ENCODE data around the gene KCTD14.
"Not testable (repeated sequence)": the region's sequence is repeated elsewhere in the genome, so short reads cannot be mapped to it uniquely, and the experiment has no call there.

Gene KCTD14

DNA sequence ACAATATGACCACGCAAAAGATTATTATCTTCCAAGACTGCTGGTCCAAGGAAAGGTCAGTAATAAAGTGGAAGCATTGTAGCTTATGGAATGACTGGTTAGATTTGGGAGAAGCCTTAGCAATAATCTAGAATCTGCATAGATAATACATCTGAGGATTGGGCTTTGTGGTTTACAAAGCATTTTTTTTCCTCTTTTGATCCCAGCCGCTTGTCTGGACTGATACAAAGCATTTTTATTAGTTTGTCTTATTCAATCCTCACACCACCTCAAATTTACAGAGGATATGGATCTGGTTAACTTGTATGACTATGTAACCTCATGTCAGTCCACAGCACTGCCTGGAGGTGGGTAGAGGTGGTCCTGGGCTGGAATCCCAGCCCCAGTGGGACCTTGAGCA, 39.6 kb upstream of the KCTD14 start:
- Histone ChIP-seq H3K27ac (ENCODE audit: low read length) (no peak overlapping the region), H3K79me2 (ENCODE audit: low read length) (no peaks in the 10 kb centered on the region), H2AFZ (ENCODE audit: low read length) (no peak overlapping the region), H3K4me2 (ENCODE audit: low read depth, low read length) (no peak overlapping the region), H3K4me1 (ENCODE audit: low read length) (peaks cover 10% of the 10 kb centered on the region), H3F3A (ENCODE audit: insufficient read depth, low read length) (no peaks in the 10 kb centered on the region), H3K4me3 (ENCODE audit: low read length) (no peak overlapping the region), H3K9ac (ENCODE audit: low read length) (no peak overlapping the region), H3K9me3 (replicated peaks; ENCODE audit: insufficient read depth, low read length) (no peaks in the 10 kb centered on the region), H3K9me2 (replicated peaks; ENCODE audit: insufficient read depth, low read length) (no peaks in the 10 kb centered on the region), H4K20me1 (ENCODE audit: insufficient read depth, low read length) (no peaks in the 10 kb centered on the region), H3K27me3 (replicated peaks; ENCODE audit: insufficient read depth, low read length) (no peaks in the 10 kb centered on the region), H3K36me3 (replicated peaks; ENCODE audit: insufficient read depth, low read length) (no peaks in the 10 kb centered on the region)
- DNase-seq, result no peak
- TF ChIP-seq EZH2 (optimal IDR thresholded peaks at IDR 0.05; ENCODE audit: low read depth, low read length) (no peak), EZH2phosphoT487 (IDR thresholded peaks at IDR 0.05; ENCODE audit: low read length) (no peak)
- TF ChIP-seq, protein P1, sequence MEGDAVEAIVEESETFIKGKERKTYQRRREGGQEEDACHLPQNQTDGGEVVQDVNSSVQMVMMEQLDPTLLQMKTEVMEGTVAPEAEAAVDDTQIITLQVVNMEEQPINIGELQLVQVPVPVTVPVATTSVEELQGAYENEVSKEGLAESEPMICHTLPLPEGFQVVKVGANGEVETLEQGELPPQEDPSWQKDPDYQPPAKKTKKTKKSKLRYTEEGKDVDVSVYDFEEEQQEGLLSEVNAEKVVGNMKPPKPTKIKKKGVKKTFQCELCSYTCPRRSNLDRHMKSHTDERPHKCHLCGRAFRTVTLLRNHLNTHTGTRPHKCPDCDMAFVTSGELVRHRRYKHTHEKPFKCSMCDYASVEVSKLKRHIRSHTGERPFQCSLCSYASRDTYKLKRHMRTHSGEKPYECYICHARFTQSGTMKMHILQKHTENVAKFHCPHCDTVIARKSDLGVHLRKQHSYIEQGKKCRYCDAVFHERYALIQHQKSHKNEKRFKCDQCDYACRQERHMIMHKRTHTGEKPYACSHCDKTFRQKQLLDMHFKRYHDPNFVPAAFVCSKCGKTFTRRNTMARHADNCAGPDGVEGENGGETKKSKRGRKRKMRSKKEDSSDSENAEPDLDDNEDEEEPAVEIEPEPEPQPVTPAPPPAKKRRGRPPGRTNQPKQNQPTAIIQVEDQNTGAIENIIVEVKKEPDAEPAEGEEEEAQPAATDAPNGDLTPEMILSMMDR (IDR thresholded peaks at IDR 0.05; ENCODE audit: low read length), result no peak

DNA sequence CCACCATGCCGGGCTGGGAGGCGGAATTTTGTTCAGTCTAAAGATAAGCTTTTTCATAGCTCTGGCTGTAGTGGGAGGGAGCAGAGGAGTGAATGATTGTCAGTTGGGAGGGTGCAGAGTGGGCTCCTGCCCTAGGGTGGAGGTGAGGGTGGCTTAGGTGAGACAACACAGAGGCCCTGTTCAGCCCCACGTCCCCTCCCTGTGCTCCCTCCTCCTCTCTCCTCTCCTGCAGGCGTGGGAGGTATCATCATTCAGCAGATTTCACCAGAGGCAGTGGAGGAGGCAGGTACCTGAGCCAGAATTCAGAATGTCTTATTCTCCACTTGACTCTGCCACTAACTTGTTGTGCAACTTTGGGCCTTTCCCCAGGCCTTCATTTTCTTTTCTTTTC, 38.8 kb upstream of the KCTD14 start:
- no peak overlapping the region for H2AFZ ChIP-seq (ENCODE audit: low read length)
- no peaks in the 10 kb centered on the region for H3K36me3 ChIP-seq (replicated peaks; ENCODE audit: insufficient read depth, low read length)
- no peaks in the 10 kb centered on the region for H3K9me2 ChIP-seq (replicated peaks; ENCODE audit: insufficient read depth, low read length)
- peaks cover 10% of the 10 kb centered on the region for H3K4me1 ChIP-seq (ENCODE audit: low read length)
- H3K9ac ChIP-seq (ENCODE audit: low read length), result no peak overlapping the region
- H3K4me3 ChIP-seq (ENCODE audit: low read length), result no peak overlapping the region
- TF ChIP-seq EZH2 (optimal IDR thresholded peaks at IDR 0.05; ENCODE audit: low read depth, low read length), result no peak
- no peaks in the 10 kb centered on the region for H3K79me2 ChIP-seq (ENCODE audit: low read length)
- H3K27ac ChIP-seq (ENCODE audit: low read length), result no peak overlapping the region
- H3K27me3 ChIP-seq (replicated peaks; ENCODE audit: insufficient read depth, low read length), result no peaks in the 10 kb centered on the region
- DNase-seq, result no peak
- no peaks in the 10 kb centered on the region for H3F3A ChIP-seq (ENCODE audit: insufficient read depth, low read length)
- H3K4me2 ChIP-seq (ENCODE audit: low read depth, low read length), result no peak overlapping the region
- H3K9me3 ChIP-seq (replicated peaks; ENCODE audit: insufficient read depth, low read length), result no peaks in the 10 kb centered on the region
- H4K20me1 ChIP-seq (ENCODE audit: insufficient read depth, low read length), result no peaks in the 10 kb centered on the region

DNA sequence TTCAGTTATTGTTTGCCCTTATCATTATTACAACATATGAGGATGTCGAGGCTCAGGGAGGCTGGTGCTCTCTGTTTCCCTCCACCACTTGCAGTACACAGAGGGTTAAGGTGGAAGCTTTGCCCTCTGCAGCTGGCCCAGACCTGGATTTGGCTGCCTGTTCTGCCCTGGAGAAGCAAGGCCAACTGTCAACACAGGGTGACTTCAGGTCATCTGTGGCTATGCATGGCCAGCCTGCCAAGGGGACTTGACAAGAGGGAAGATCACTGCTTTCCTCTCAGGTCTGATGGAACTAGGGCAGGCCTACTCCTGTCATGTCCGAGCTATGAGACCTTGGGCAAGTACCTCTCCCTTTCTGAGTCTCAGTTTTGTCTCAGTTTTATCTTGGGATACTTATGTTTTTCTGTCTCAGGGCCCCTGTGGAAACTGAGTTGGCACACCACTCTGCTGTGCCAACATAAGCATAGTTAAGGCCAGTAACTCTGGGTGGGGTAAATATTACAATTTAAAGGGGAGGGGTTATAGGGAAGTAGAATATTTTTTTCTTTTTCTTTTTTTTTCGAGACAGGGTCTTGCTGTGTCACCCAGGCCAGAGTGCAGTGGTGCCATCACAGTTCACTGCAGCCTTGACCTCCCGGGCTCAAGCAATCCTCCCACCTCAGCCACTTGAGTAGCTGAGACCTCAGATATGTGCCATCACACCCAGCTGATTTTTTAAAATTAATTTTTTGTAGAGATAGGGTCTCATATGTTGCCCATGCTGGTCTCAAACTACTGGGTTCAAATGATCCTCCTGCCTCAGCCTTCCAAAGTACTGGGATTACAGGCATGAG, 38.2 kb upstream of the KCTD14 start:
- Histone ChIP-seq H3K9ac (ENCODE audit: low read length) (no peak overlapping the region), H2AFZ (ENCODE audit: low read length) (no peak overlapping the region), H3K4me3 (ENCODE audit: low read length) (no peak overlapping the region), H3K9me2 (replicated peaks; ENCODE audit: insufficient read depth, low read length) (no peaks in the 10 kb centered on the region), H3K27me3 (replicated peaks; ENCODE audit: insufficient read depth, low read length) (no peaks in the 10 kb centered on the region), H3K4me2 (ENCODE audit: low read depth, low read length) (no peak overlapping the region), H3K79me2 (ENCODE audit: low read length) (no peaks in the 10 kb centered on the region), H3K36me3 (replicated peaks; ENCODE audit: insufficient read depth, low read length) (no peaks in the 10 kb centered on the region), H4K20me1 (ENCODE audit: insufficient read depth, low read length) (no peaks in the 10 kb centered on the region), H3K4me1 (ENCODE audit: low read length) (peaks cover 10% of the 10 kb centered on the region), H3K9me3 (replicated peaks; ENCODE audit: insufficient read depth, low read length) (no peaks in the 10 kb centered on the region), H3K27ac (ENCODE audit: low read length) (no peak overlapping the region), H3F3A (ENCODE audit: insufficient read depth, low read length) (no peaks in the 10 kb centered on the region)
- TF ChIP-seq EZH2 (optimal IDR thresholded peaks at IDR 0.05; ENCODE audit: low read depth, low read length) (no peak), EZH2phosphoT487 (IDR thresholded peaks at IDR 0.05; ENCODE audit: low read length) (no peak)
- TF ChIP-seq, protein P1 (IDR thresholded peaks at IDR 0.05; ENCODE audit: low read length), result no peak
- no peak for DNase-seq

DNA sequence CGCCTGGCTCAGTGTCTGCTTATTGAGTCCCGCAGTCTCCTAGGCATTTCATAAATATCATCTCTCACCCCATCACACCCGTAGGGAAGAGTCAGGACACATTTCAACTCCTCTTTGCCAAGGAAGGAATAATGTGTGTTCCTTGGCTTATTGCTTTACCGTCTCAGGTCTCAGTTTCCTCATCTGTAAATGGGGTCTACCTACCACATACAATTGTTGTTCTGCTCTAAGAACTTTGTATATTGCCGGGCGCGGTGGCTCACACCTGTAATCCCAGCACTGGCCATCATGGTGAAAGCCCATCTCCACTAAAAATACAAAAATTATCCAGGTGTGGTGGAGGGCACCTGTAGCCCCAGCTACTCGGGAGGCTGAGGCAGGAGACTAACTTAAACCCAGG, 37.5 kb upstream of the KCTD14 start:
- Histone ChIP-seq H3K9me2 (replicated peaks; ENCODE audit: insufficient read depth, low read length) (no peaks in the 10 kb centered on the region), H3K9ac (ENCODE audit: low read length) (no peak overlapping the region), H3K9me3 (replicated peaks; ENCODE audit: insufficient read depth, low read length) (no peaks in the 10 kb centered on the region), H3K79me2 (ENCODE audit: low read length) (no peaks in the 10 kb centered on the region), H4K20me1 (ENCODE audit: insufficient read depth, low read length) (no peaks in the 10 kb centered on the region), H3K4me1 (ENCODE audit: low read length) (peaks cover 6% of the 10 kb centered on the region), H3F3A (ENCODE audit: insufficient read depth, low read length) (no peaks in the 10 kb centered on the region), H3K36me3 (replicated peaks; ENCODE audit: insufficient read depth, low read length) (no peaks in the 10 kb centered on the region), H3K27me3 (replicated peaks; ENCODE audit: insufficient read depth, low read length) (no peaks in the 10 kb centered on the region), H3K4me2 (ENCODE audit: low read depth, low read length) (no peak overlapping the region), H3K27ac (ENCODE audit: low read length) (no peak overlapping the region), H3K4me3 (ENCODE audit: low read length) (no peak overlapping the region), H2AFZ (ENCODE audit: low read length) (no peak overlapping the region)
- TF ChIP-seq EZH2phosphoT487 (IDR thresholded peaks at IDR 0.05; ENCODE audit: low read length), result no peak
- no peak for TF ChIP-seq EZH2 (optimal IDR thresholded peaks at IDR 0.05; ENCODE audit: low read depth, low read length)
- TF ChIP-seq, protein P1 (IDR thresholded peaks at IDR 0.05; ENCODE audit: low read length), result no peak
- DNase-seq, result no peak

DNA sequence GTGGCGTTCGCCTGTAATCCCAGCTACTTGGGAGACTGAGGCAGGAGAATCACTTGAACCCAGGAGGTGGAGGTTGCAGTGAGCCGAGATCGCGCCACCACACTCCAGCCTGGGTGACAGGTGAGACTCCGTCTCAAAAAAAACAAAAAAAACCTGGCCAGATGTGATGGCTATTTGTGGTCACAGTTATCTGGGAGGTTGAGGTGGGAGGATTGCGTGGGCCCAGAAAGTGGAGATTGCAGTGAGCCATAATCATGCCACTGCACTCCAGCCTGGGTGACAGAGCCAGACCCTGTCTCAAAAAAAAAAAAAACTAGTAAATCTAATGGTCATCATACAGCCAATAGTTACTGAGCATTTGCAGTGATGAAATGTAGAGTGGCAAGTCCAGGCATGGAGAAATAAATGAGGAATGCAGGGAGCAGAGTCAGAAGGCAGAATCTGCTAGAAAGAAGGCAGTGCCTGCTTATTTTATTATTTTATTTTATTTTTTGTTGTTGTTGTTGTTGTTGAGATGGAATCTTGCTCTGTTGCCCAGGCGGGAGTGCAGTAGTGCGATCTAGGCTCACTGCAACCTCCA, 36.8 kb upstream of the KCTD14 start:
- not testable (repeated sequence) for H3K79me2 ChIP-seq (ENCODE audit: low read length); H3K9me2 ChIP-seq (replicated peaks; ENCODE audit: insufficient read depth, low read length); H3K36me3 ChIP-seq (replicated peaks; ENCODE audit: insufficient read depth, low read length); H3K27me3 ChIP-seq (replicated peaks; ENCODE audit: insufficient read depth, low read length); H3F3A ChIP-seq (ENCODE audit: insufficient read depth, low read length); H3K27ac ChIP-seq (ENCODE audit: low read length); DNase-seq; H3K9me3 ChIP-seq (replicated peaks; ENCODE audit: insufficient read depth, low read length); H3K4me1 ChIP-seq (ENCODE audit: low read length); H3K9ac ChIP-seq (ENCODE audit: low read length); H4K20me1 ChIP-seq (ENCODE audit: insufficient read depth, low read length); H3K4me2 ChIP-seq (ENCODE audit: low read depth, low read length); H3K4me3 ChIP-seq (ENCODE audit: low read length); H2AFZ ChIP-seq (ENCODE audit: low read length)

All from MM.1S (cell line).